ENCODE results near the gene RPL28.

RPL28 gene

GRCh38 chr19:55437410-55437809, 51.7 kb downstream of the RPL28 start:
- in situ Hi-C loops (cut with HindIII; ENCODE audit: low sequenced_read_pairs) = no loop called here
- no peak for TF ChIP-seq CTCF (IDR thresholded peaks at IDR 0.05; ENCODE audit: low read depth, low read length, missing control alignments)
- H3K4me3 ChIP-seq (ENCODE audit: low read depth, low read length) = no peak overlapping the region
- no peak for DNase-seq (ENCODE audit: low read depth)

- no peak overlapping the region for H3K4me3 ChIP-seq (ENCODE audit: low read depth, low read length)
- DNase-seq (ENCODE audit: low read depth) = no peak
- in situ Hi-C loops (cut with HindIII; ENCODE audit: low sequenced_read_pairs) = no loop called here
- no peak for TF ChIP-seq CTCF (IDR thresholded peaks at IDR 0.05; ENCODE audit: low read depth, low read length, missing control alignments)
Measured at GRCh38 chr19:55439052-55439451, 53.3 kb downstream of the RPL28 start.

GRCh38 chr19:55440411-55441105, 54.8 kb downstream of the RPL28 start:
- in situ Hi-C loops (cut with HindIII; ENCODE audit: low sequenced_read_pairs) = no loop called here

GRCh38 chr19:55441319-55441691, 55.6 kb downstream of the RPL28 start:
- DNase-seq (ENCODE audit: low read depth) = no peak
- TF ChIP-seq CTCF (IDR thresholded peaks at IDR 0.05; ENCODE audit: low read depth, low read length, missing control alignments) = no peak
- in situ Hi-C loops (cut with HindIII; ENCODE audit: low sequenced_read_pairs) = no loop called here

More at GRCh38 chr19:55440411-55441105, 54.8 kb downstream of the RPL28 start:
- no peak overlapping the region for H3K4me3 ChIP-seq (ENCODE audit: low read depth, low read length)
- no peak for TF ChIP-seq CTCF (IDR thresholded peaks at IDR 0.05; ENCODE audit: low read depth, low read length, missing control alignments)
- DNase-seq (ENCODE audit: low read depth) = no peak

GRCh38 chr19:55441692-55442321, 56.1 kb downstream of the RPL28 start:
- no peak for TF ChIP-seq CTCF (IDR thresholded peaks at IDR 0.05; ENCODE audit: low read depth, low read length, missing control alignments)
- no peak for DNase-seq (ENCODE audit: low read depth)
- in situ Hi-C loops (cut with HindIII; ENCODE audit: low sequenced_read_pairs) = no loop called here
- H3K4me3 ChIP-seq (ENCODE audit: low read depth, low read length) = no peak overlapping the region

More at GRCh38 chr19:55441319-55441691, 55.6 kb downstream of the RPL28 start:
- no peak overlapping the region for H3K4me3 ChIP-seq (ENCODE audit: low read depth, low read length)

- TF ChIP-seq CTCF (IDR thresholded peaks at IDR 0.05; ENCODE audit: low read depth, low read length, missing control alignments) = no peak
- in situ Hi-C loops (cut with HindIII; ENCODE audit: low sequenced_read_pairs) = no loop called here
- no peak overlapping the region for H3K4me3 ChIP-seq (ENCODE audit: low read depth, low read length)
- no peak for DNase-seq (ENCODE audit: low read depth)
Measured at GRCh38 chr19:55442372-55442961, 56.7 kb downstream of the RPL28 start.
